ENCODE measurements around the gene PLA2G4A.

Gene PLA2G4A

DNA sequence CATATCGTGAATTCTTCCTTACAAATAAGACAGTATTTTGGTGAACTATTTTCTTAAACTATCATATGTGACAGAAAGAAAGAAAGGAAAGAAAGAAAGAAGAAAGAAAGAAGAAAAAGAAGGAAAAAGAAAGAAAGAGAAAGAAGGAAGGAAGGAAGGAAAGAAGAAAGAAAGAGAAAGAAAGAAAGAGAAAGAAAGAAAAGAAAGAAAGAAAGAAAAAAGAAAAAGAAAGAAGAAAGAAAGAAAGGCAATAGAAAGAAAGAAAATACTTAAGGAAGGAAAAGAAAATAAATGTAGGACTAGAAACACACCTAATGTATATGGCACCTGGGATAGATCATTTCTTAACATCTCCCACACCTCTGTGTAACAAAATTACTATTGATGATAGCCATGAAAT lies 120.4 kb downstream of the PLA2G4A start:
- no peak for TF ChIP-seq CTCF (IDR thresholded peaks at IDR 0.05; ENCODE audit: low read length, missing control alignments)
- H3K4me3 ChIP-seq (replicated peaks; ENCODE audit: low read depth, low read length): no peak overlapping the region
- DNase-seq (ENCODE audit: low read depth): no peak

DNA sequence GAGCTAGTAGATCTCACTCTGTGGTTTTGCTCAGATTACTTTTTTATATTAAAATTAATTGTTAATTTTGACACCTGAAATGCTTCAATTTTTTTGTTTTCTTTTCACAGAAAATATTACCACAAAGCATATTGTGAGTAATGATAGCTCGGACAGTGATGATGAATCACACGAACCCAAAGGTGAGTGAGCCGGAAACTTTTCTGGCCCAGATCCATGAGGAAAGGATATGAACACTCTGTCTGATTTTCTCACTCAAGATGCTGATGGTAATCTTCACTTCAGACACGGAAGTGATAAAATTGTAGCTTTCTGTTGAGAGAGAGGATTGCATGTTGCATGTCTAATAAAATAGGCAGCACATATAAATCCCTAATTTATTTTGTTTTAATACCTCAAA lies 121.8 kb downstream of the PLA2G4A start:
- no peak for TF ChIP-seq CTCF (IDR thresholded peaks at IDR 0.05; ENCODE audit: low read length, missing control alignments)
- H3K4me3 ChIP-seq (replicated peaks; ENCODE audit: low read depth, low read length): no peak overlapping the region
- DNase-seq (ENCODE audit: low read depth): peak; percentile 45

GRCh38 chr1:186953876-186954275 lies 125.1 kb downstream of the PLA2G4A start:
- TF ChIP-seq CTCF (IDR thresholded peaks at IDR 0.05; ENCODE audit: low read length, missing control alignments): no peak
- no peak for DNase-seq (ENCODE audit: low read depth)
- no peak overlapping the region for H3K4me3 ChIP-seq (replicated peaks; ENCODE audit: low read depth, low read length)

GRCh38 chr1:186957314-186957713 lies 128.6 kb downstream of the PLA2G4A start:
- DNase-seq (ENCODE audit: low read depth): no peak
- H3K4me3 ChIP-seq (replicated peaks; ENCODE audit: low read depth, low read length): no peak overlapping the region

GRCh38 chr1:186958520-186958919 lies 129.8 kb downstream of the PLA2G4A start:
- no peak for TF ChIP-seq CTCF (IDR thresholded peaks at IDR 0.05; ENCODE audit: low read length, missing control alignments)
- peak; percentile 55 for DNase-seq (ENCODE audit: low read depth)

More at GRCh38 chr1:186957314-186957713, 128.6 kb downstream of the PLA2G4A start:
- no peak for TF ChIP-seq CTCF (IDR thresholded peaks at IDR 0.05; ENCODE audit: low read length, missing control alignments)

DNA sequence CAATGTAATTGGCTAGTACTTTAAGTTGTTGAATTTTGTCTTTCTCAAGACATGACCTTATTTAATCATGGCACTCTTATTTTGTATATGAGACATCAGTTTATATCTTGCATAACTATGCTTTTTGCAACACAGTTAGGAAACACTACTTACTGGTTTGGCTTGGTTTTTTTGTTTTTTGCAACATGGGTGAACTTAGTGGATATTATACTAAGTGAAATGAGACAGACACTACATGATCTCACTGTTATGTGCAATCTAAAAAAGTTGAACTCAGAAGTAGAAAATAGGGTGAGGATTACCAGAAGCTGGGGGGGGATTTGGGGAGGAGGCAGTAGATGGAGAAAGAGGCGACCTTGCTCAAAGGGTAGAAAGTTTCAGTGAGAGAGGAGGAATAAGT lies 132.1 kb downstream of the PLA2G4A start:
- no peak overlapping the region for H3K4me3 ChIP-seq (replicated peaks; ENCODE audit: low read depth, low read length)
- no peak for TF ChIP-seq CTCF (IDR thresholded peaks at IDR 0.05; ENCODE audit: low read length, missing control alignments)
- DNase-seq (ENCODE audit: low read depth): peak; percentile 56

More at GRCh38 chr1:186958520-186958919, 129.8 kb downstream of the PLA2G4A start:
- H3K4me3 ChIP-seq (replicated peaks; ENCODE audit: low read depth, low read length): no peak overlapping the region

GRCh38 chr1:186965847-186966246 lies 137.1 kb downstream of the PLA2G4A start:
- TF ChIP-seq CTCF (IDR thresholded peaks at IDR 0.05; ENCODE audit: low read length, missing control alignments): no peak
- DNase-seq (ENCODE audit: low read depth): no peak
- H3K4me3 ChIP-seq (replicated peaks; ENCODE audit: low read depth, low read length): no peak overlapping the region
